ENCODE data around the gene AMPD3.

The AMPD3 gene

GRCh38 chr11:10526974-10527918 lies 72.2 kb downstream of the AMPD3 start:
- H2AFZ ChIP-seq (ENCODE audit: low read length) = no peak overlapping the region
- no peaks in the 10 kb centered on the region; the same call in 1 of the 2 replicates for H3K36me3 ChIP-seq (replicated peaks; ENCODE audit: insufficient read depth, low read length)

GRCh38 chr11:10528121-10528520 lies 73.1 kb downstream of the AMPD3 start:
- no peaks in the 10 kb centered on the region for H3K79me2 ChIP-seq (ENCODE audit: low read length)
- no peak overlapping the region for H3K27ac ChIP-seq (ENCODE audit: low read length)
- H4K20me1 ChIP-seq (ENCODE audit: insufficient read depth, low read length) = no peaks in the 10 kb centered on the region
- H2AFZ ChIP-seq (ENCODE audit: low read length) = no peak overlapping the region
- no peak overlapping the region for H3K4me2 ChIP-seq (ENCODE audit: low read depth, low read length)
- H3K9ac ChIP-seq (ENCODE audit: low read length) = no peak overlapping the region
- DNase-seq = no peak
- no peak overlapping the region for H3K4me3 ChIP-seq (ENCODE audit: low read length)
- no peaks in the 10 kb centered on the region for H3K9me3 ChIP-seq (replicated peaks; ENCODE audit: insufficient read depth, low read length)
- H3F3A ChIP-seq (ENCODE audit: insufficient read depth, low read length) = no peaks in the 10 kb centered on the region
- TF ChIP-seq CTCF (IDR thresholded peaks at IDR 0.05; ENCODE audit: low read length) = no peak
- no peak for TF ChIP-seq EZH2 (optimal IDR thresholded peaks at IDR 0.05; ENCODE audit: low read depth, low read length)
- no peak for TF ChIP-seq EZH2phosphoT487 (IDR thresholded peaks at IDR 0.05; ENCODE audit: low read length)
- H3K4me1 ChIP-seq (ENCODE audit: low read length) = 0 out of 2 replicates have a peak, but pooled peaks cover 3% of the 10 kb centered on the region
- H3K27me3 ChIP-seq (replicated peaks; ENCODE audit: insufficient read depth, low read length) = no peaks in the 10 kb centered on the region
- no peaks in the 10 kb centered on the region; the same call in 1 of the 2 replicates for H3K36me3 ChIP-seq (replicated peaks; ENCODE audit: insufficient read depth, low read length)
- H3K9me2 ChIP-seq (replicated peaks; ENCODE audit: insufficient read depth, low read length) = no peaks in the 10 kb centered on the region

More at GRCh38 chr11:10526974-10527918, 72.2 kb downstream of the AMPD3 start:
- Histone ChIP-seq H3K9me2 (replicated peaks; ENCODE audit: insufficient read depth, low read length) (no peaks in the 10 kb centered on the region), H3K27me3 (replicated peaks; ENCODE audit: insufficient read depth, low read length) (no peaks in the 10 kb centered on the region), H3K9me3 (replicated peaks; ENCODE audit: insufficient read depth, low read length) (no peaks in the 10 kb centered on the region), H3K9ac (ENCODE audit: low read length) (no peak overlapping the region), H3K4me1 (ENCODE audit: low read length) (0 out of 2 replicates have a peak, but pooled peaks cover 3% of the 10 kb centered on the region), H3K27ac (ENCODE audit: low read length) (no peak overlapping the region), H3K4me3 (ENCODE audit: low read length) (no peak overlapping the region), H3F3A (ENCODE audit: insufficient read depth, low read length) (no peaks in the 10 kb centered on the region), H3K79me2 (ENCODE audit: low read length) (no peaks in the 10 kb centered on the region), H3K4me2 (ENCODE audit: low read depth, low read length) (no peak overlapping the region), H4K20me1 (ENCODE audit: insufficient read depth, low read length) (no peaks in the 10 kb centered on the region)
- no peak for TF ChIP-seq EZH2 (optimal IDR thresholded peaks at IDR 0.05; ENCODE audit: low read depth, low read length)
- no peak for TF ChIP-seq CTCF (IDR thresholded peaks at IDR 0.05; ENCODE audit: low read length)
- no peak for TF ChIP-seq EZH2phosphoT487 (IDR thresholded peaks at IDR 0.05; ENCODE audit: low read length)
- no peak for DNase-seq

DNA sequence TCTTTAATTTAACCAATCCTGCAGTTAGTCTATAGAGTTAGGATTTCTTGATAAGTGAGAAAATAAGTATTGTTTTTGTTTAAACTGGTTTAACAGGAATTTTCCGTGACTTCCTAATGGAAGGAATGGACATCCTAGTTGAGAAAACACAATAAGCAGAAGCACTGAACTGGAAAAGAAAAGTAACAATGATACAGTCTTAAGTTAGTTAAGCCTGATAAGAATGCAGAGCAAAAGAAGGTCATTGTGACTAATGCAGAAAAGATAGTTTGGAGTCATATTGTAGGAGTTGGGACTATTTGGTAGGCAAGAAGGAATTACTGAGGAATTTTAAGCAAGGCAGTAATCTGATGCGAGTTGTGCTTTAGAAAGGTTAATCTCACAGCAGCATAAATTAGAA lies 74.2 kb downstream of the AMPD3 start:
- H3K4me2 ChIP-seq (ENCODE audit: low read depth, low read length) = no peak overlapping the region
- H3K27me3 ChIP-seq (replicated peaks; ENCODE audit: insufficient read depth, low read length) = no peaks in the 10 kb centered on the region
- TF ChIP-seq EZH2phosphoT487 (IDR thresholded peaks at IDR 0.05; ENCODE audit: low read length) (no peak), CTCF (IDR thresholded peaks at IDR 0.05; ENCODE audit: low read length) (no peak), EZH2 (optimal IDR thresholded peaks at IDR 0.05; ENCODE audit: low read depth, low read length) (no peak)
- H2AFZ ChIP-seq (ENCODE audit: low read length) = no peak overlapping the region
- no peaks in the 10 kb centered on the region for H3K79me2 ChIP-seq (ENCODE audit: low read length)
- H3K9me2 ChIP-seq (replicated peaks; ENCODE audit: insufficient read depth, low read length) = no peaks in the 10 kb centered on the region
- H3K9me3 ChIP-seq (replicated peaks; ENCODE audit: insufficient read depth, low read length) = no peaks in the 10 kb centered on the region
- no peaks in the 10 kb centered on the region for H4K20me1 ChIP-seq (ENCODE audit: insufficient read depth, low read length)
- H3K9ac ChIP-seq (ENCODE audit: low read length) = no peak overlapping the region
- no peaks in the 10 kb centered on the region; the same call in 1 of the 2 replicates for H3K36me3 ChIP-seq (replicated peaks; ENCODE audit: insufficient read depth, low read length)
- no peak overlapping the region for H3K4me3 ChIP-seq (ENCODE audit: low read length)
- H3F3A ChIP-seq (ENCODE audit: insufficient read depth, low read length) = no peaks in the 10 kb centered on the region
- H3K4me1 ChIP-seq (ENCODE audit: low read length) = 0 out of 2 replicates have a peak, but pooled peaks cover 3% of the 10 kb centered on the region
- H3K27ac ChIP-seq (ENCODE audit: low read length) = no peak overlapping the region
- DNase-seq = no peak

Measured in MM.1S (cell line).